Fibroblast of mammary gland (primary cell): ENCODE data around the gene PODXL.
A peak's percentile ranks its signal among the peaks of the same experiment; 100 is the strongest.
"Not testable (repeated sequence)": the region's sequence is repeated elsewhere in the genome, so short reads cannot be mapped to it uniquely, and the experiment has no call there.

Experiments used
- DNase-seq: peaks from one replicate; pipeline ENCODE4 v3.0.0-alpha.2; 2010; ENCODE audit warnings: low read depth
- H3K4me3 ChIP-seq: 2 replicates; pipeline ENCODE4 v1.5.1; 2011; ENCODE audit warnings: low read depth, mild to moderate bottlenecking, low read length, moderate library complexity; ENCODE audit not compliant: control insufficient read depth
- CTCF ChIP-seq: conservative IDR thresholded peaks from 2 replicates; pipeline ENCODE4 v1.5.1; 2011; ENCODE audit warnings: low read depth, low read length, inconsistent platforms; ENCODE audit not compliant: control insufficient read depth, insufficient read depth

The PODXL gene

GRCh38 chr7:131508754-131509486 lies 47.5 kb downstream of the PODXL start:
- no peak for TF ChIP-seq CTCF
- no peak for DNase-seq
- no peak overlapping the region for H3K4me3 ChIP-seq

GRCh38 chr7:131507592-131508331 lies 48.7 kb downstream of the PODXL start:
- peak; percentile 59 for DNase-seq
- no peak overlapping the region for H3K4me3 ChIP-seq
- peak; percentile 86 for TF ChIP-seq CTCF

GRCh38 chr7:131506597-131506996 lies 49.8 kb downstream of the PODXL start:
- no peak for TF ChIP-seq CTCF
- H3K4me3 ChIP-seq, result no peak overlapping the region
- no peak for DNase-seq

GRCh38 chr7:131505636-131506557 lies 50.5 kb downstream of the PODXL start:
- no peak for DNase-seq
- no peak overlapping the region for H3K4me3 ChIP-seq
- TF ChIP-seq CTCF, result no peak

GRCh38 chr7:131505037-131505620 lies 51.3 kb downstream of the PODXL start:
- H3K4me3 ChIP-seq, result not testable (repeated sequence)

GRCh38 chr7:131504157-131504899 lies 52.1 kb downstream of the PODXL start:
- H3K4me3 ChIP-seq, result no peak overlapping the region
- TF ChIP-seq CTCF, result no peak
- DNase-seq, result no peak

More at GRCh38 chr7:131505037-131505620, 51.3 kb downstream of the PODXL start:
- not testable (repeated sequence) for DNase-seq
